HFFc6 (cell line): ENCODE data around the gene SIM2. TPM values are rescaled to one million over a fixed set of nuclear protein-coding genes. Genes with fewer than 3 reads are reported as not detected.
"Not testable (repeated sequence)": the region's sequence is repeated elsewhere in the genome, so short reads cannot be mapped to it uniquely, and the experiment has no call there.

Source experiments
- DNase-seq: peaks from one replicate; pipeline ENCODE4 v3.0.0-alpha.2; 2018
- H3K27ac Mint-ChIP-seq: 2 replicates; pipeline ENCODE4 v1.8.0; 2020; ENCODE audit warnings: mild to moderate bottlenecking, mixed read lengths
- H3K27me3 Mint-ChIP-seq: 2 replicates; pipeline ENCODE4 v1.8.0; 2021; ENCODE audit warnings: mild to moderate bottlenecking, moderate library complexity, mixed read lengths; ENCODE audit not compliant: insufficient read depth
- H3K36me3 Mint-ChIP-seq: 2 replicates; pipeline ENCODE4 v1.8.0; 2021; ENCODE audit warnings: low read depth, mixed read lengths
- H3K4me1 Mint-ChIP-seq: 2 replicates; pipeline ENCODE4 v1.8.0; 2020; ENCODE audit warnings: low read depth, mixed read lengths
- H3K4me3 Mint-ChIP-seq: 2 replicates; pipeline ENCODE4 v1.8.0; 2020; ENCODE audit warnings: mild to moderate bottlenecking, moderate library complexity, mixed read lengths
- H3K9me3 Mint-ChIP-seq: 2 replicates; pipeline ENCODE4 v1.8.0; 2020; ENCODE audit warnings: mild to moderate bottlenecking, mixed read lengths
- CTCF ChIP-seq: fragments of 200-600 bp; sonication (generic); IDR thresholded peaks from 2 replicates; pipeline ENCODE4 v1.5.0; 2021; ENCODE audit warnings: antibody characterized with exemption, mild to moderate bottlenecking
- long read RNA-seq: library from polyadenylated mRNA; unstranded; transcript quantifications from one replicate; pipeline ENCODE4 v2.0.0, GENCODE V29; 2019
- total RNA-seq, 6 experiments: library from RNA; stranded (reverse); fragmentation: NEBNext Ultra II Directional; extraction: Animal tissue kit (Norgen Biotek cat#: 25700); gene quantifications; 2 replicates in 1 of 6; 3 replicates in 5 of 6; pipeline ENCODE4 v1.2.3, GENCODE V29; 2021

Gene SIM2, protein sequence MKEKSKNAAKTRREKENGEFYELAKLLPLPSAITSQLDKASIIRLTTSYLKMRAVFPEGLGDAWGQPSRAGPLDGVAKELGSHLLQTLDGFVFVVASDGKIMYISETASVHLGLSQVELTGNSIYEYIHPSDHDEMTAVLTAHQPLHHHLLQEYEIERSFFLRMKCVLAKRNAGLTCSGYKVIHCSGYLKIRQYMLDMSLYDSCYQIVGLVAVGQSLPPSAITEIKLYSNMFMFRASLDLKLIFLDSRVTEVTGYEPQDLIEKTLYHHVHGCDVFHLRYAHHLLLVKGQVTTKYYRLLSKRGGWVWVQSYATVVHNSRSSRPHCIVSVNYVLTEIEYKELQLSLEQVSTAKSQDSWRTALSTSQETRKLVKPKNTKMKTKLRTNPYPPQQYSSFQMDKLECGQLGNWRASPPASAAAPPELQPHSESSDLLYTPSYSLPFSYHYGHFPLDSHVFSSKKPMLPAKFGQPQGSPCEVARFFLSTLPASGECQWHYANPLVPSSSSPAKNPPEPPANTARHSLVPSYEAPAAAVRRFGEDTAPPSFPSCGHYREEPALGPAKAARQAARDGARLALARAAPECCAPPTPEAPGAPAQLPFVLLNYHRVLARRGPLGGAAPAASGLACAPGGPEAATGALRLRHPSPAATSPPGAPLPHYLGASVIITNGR
- total RNA-seq = not detected
- long read RNA-seq = 0 reads

DNA sequence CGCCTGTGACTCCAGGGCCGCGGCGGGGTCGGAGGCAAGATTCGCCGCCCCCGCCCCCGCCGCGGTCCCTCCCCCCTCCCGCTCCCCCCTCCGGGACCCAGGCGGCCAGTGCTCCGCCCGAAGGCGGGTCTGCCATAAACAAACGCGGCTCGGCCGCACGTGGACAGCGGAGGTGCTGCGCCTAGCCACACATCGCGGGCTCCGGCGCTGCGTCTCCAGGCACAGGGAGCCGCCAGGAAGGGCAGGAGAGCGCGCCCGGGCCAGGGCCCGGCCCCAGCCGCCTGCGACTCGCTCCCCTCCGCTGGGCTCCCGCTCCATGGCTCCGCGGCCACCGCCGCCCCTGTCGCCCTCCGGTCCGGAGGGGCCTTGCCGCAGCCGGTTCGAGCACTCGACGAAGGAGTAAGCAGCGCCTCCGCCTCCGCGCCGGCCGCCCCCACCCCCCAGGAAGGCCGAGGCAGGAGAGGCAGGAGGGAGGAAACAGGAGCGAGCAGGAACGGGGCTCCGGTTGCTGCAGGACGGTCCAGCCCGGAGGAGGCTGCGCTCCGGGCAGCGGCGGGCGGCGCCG, at the start of gene SIM2:
TSS of gene SIM2 (plus strand) at position 135 of the 565 bp plus-strand sequence. CDS start 632 bp downstream, outside the sequence.
- Mint-ChIP-seq H3K36me3 (no peaks in the 10 kb centered on the region), H3K4me3 (peak within 1 kb of the TSS; percentile 62; the same call in 1 of the 2 replicates), H3K27me3 (peaks cover 70% of the 10 kb centered on the region), H3K4me1 (peaks cover 19% of the 10 kb centered on the region), H3K27ac (no peak within 1 kb of the TSS), H3K9me3 (no peaks in the 10 kb centered on the region)
- TF ChIP-seq CTCF = no peak
- no peak for DNase-seq

GRCh38 chr21:36654324-36654723, 44.6 kb upstream of the SIM2 start:
- Mint-ChIP-seq H3K9me3 (no peaks in the 10 kb centered on the region; the same call in 1 of the 2 replicates), H3K27ac (no peak overlapping the region), H3K27me3 (peaks cover 39% of the 10 kb centered on the region), H3K36me3 (no peaks in the 10 kb centered on the region), H3K4me3 (no peak overlapping the region), H3K4me1 (no peaks in the 10 kb centered on the region)
- no peak for DNase-seq
- TF ChIP-seq CTCF = no peak

GRCh38 chr21:36654796-36655325, 44.1 kb upstream of the SIM2 start:
- no peaks in the 10 kb centered on the region; the same call in 1 of the 2 replicates for H3K9me3 Mint-ChIP-seq
- H3K36me3 Mint-ChIP-seq = no peaks in the 10 kb centered on the region
- no peak for TF ChIP-seq CTCF
- no peak overlapping the region for H3K27ac Mint-ChIP-seq
- no peaks in the 10 kb centered on the region for H3K4me1 Mint-ChIP-seq
- H3K27me3 Mint-ChIP-seq = peaks cover 43% of the 10 kb centered on the region
- no peak overlapping the region for H3K4me3 Mint-ChIP-seq
- no peak for DNase-seq

DNA sequence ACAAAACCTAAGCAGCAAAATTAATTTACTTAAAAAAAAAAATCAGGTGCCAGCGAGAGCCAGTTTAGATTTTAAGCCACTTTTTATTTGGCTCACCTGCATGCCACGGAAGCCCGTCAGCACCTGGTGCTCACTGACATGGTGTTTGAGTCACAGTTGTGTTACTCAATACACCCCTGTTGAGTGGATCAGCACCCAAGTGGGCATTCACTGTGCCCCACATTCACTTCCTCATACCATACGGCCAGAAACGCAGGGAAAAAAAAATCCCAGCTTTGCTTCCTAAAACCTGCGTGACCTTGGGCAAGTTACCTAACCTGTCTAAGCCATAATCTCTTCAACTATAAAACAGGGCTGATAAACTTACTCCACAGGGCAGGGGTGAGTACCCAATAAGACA, 42.8 kb upstream of the SIM2 start:
- DNase-seq = no peak
- no peak overlapping the region for H3K4me3 Mint-ChIP-seq
- peaks cover 48% of the 10 kb centered on the region for H3K27me3 Mint-ChIP-seq
- TF ChIP-seq CTCF = no peak
- H3K36me3 Mint-ChIP-seq = no peaks in the 10 kb centered on the region
- H3K27ac Mint-ChIP-seq = no peak overlapping the region
- H3K9me3 Mint-ChIP-seq = no peaks in the 10 kb centered on the region; the same call in 1 of the 2 replicates
- H3K4me1 Mint-ChIP-seq = no peaks in the 10 kb centered on the region

DNA sequence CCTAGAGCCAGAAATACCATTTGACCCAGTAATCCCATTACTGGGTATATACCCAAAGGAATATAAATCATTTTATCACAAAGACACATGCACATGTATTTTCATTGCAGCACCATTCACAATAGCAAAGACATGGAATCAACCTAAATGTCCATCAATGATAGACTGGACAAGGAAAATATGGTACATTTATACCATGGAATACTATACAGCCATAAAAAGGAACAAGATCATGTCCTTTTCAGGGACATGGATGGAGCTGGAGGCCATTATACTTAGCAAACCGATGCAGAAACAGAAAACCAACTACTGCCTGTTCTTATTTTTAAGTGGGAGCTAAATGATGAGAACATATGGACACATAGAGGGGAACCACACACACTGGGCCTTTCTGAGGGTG, 41.6 kb upstream of the SIM2 start:
- H3K4me3 Mint-ChIP-seq, DNase-seq, H3K4me1 Mint-ChIP-seq, H3K27ac Mint-ChIP-seq, H3K9me3 Mint-ChIP-seq, H3K36me3 Mint-ChIP-seq: not testable (repeated sequence)
- H3K27me3 Mint-ChIP-seq = peaks cover 41% of the 10 kb centered on the region
